ENCODE data around the gene QTRT2. TPM values are rescaled to one million over a fixed set of nuclear protein-coding genes. Genes with fewer than 3 reads are reported as not detected.

Gene QTRT2
- total and polyA plus RNA-seq, 2 of the 8 experiments (the other 6 are each of a cell fraction or from before 2014, with no cell fraction given), result 13.3 to 54.5 TPM

GRCh38 chr3:114067804-114068203 is 11.3 kb downstream of the QTRT2 start:
- Histone ChIP-seq H3K4me3 (ENCODE audit: extremely low read depth in 1 of 4, insufficient read depth in 2 of 4, low read depth in 3 of 4, low read length in 4 of 4) (no peak overlapping the region), H3K18ac (ENCODE audit: extremely low read depth, low read length) (no peak overlapping the region), H2BK20ac (ENCODE audit: low read length) (no peak overlapping the region), H2AK5ac (ENCODE audit: low read depth, low read length) (no peak overlapping the region), H2AFZ (ENCODE audit: low read length) (no peak overlapping the region), H3K4me1 (replicated peaks in 1 of 4; ENCODE audit: control insufficient read depth in 3 of 4, insufficient read depth in 4 of 4, low read length in 3 of 4) (no peaks in the 10 kb centered on the region), H2BK15ac (ENCODE audit: low read length) (no peak overlapping the region), H3K79me1 (ENCODE audit: low read depth, low read length) (no peaks in the 10 kb centered on the region; the same call in 1 of the 2 replicates), H3K36me3 (ENCODE audit: control insufficient read depth in 2 of 4, insufficient read depth in 4 of 4, low read length in 3 of 4) (peaks cover 10 to 61% (median 36%) of the 10 kb centered on the region in 4 experiments), H4K20me1 (replicated peaks in 1 of 2; ENCODE audit: control insufficient read depth in 1 of 2, insufficient read depth in 2 of 2, low read length in 2 of 2) (peaks cover 2 to 6% of the 10 kb centered on the region in 2 experiments), H3K14ac (ENCODE audit: insufficient read length) (no peak overlapping the region), H2BK12ac (ENCODE audit: low read depth, low read length) (no peak overlapping the region), H3K27ac (ENCODE audit: low read depth, low read length) (no peak overlapping the region), H3K9ac (replicated peaks in 1 of 4; ENCODE audit: extremely low read depth in 1 of 4, low read depth in 3 of 4, low read length in 3 of 4) (no peak overlapping the region), H2BK120ac (replicated peaks; ENCODE audit: low read depth, low read length) (no peak overlapping the region), H2BK5ac (ENCODE audit: low read depth, low read length) (no peak overlapping the region), H4K91ac (replicated peaks; ENCODE audit: insufficient read length, low read length) (no peak overlapping the region), H4K5ac (ENCODE audit: insufficient read length, low read depth, low read length) (no peak overlapping the region), H3K23ac (ENCODE audit: insufficient read length) (no peak overlapping the region), H3K9me3 (ENCODE audit: insufficient read depth in 2 of 2, low read depth in 1 of 2, low read length in 1 of 2) (no peaks in the 10 kb centered on the region), H3K56ac (replicated peaks; ENCODE audit: insufficient read length, low read depth, low read length) (no peak overlapping the region), H3K79me2 (ENCODE audit: control insufficient read depth in 1 of 2, insufficient read depth in 2 of 2, low read length in 2 of 2) (peaks cover 3 to 53% of the 10 kb centered on the region in 2 experiments; a peak in 3 of 4 replicates), H3K4me2 (ENCODE audit: insufficient read depth in 1 of 2, low read depth in 2 of 2, low read length in 2 of 2) (no peak overlapping the region), H4K8ac (ENCODE audit: extremely low read depth, insufficient read depth, low read length) (no peak overlapping the region), H3K23me2 (ENCODE audit: low read depth, low read length) (no peaks in the 10 kb centered on the region), H3K27me3 (replicated peaks in 1 of 4; ENCODE audit: control insufficient read depth in 3 of 4, extremely low read depth in 1 of 4, insufficient read depth in 3 of 4, low read length in 3 of 4) (no peaks in the 10 kb centered on the region), H3K4ac (replicated peaks; ENCODE audit: insufficient read length, low read depth, low read length) (no peak overlapping the region)
- POLR2A ChIA-PET (ENCODE audit: partially characterized antibody), result interaction anchor here (2.0 kb wide), 1 partner anchor 12 kb away, joined by 5 read pairs; the partner anchor contains the start of gene CCDC191
- FAIRE-seq (no peak), DNase-seq (ENCODE audit: low read depth in 1 of 2, low spot score in 2 of 2) (no peak)
- CTCF ChIA-PET (ENCODE audit: partially characterized antibody), result no interaction called here
- 96% methylated on average over 4 of the region's 4 CpGs; no CpG with 5 or more reads in 1 of the 2 experiments for WGBS, 2 experiments (ENCODE audit: extremely low coverage in 1 of 2, insufficient coverage in 1 of 2, insufficient read length in 1 of 2, insufficient replicate concordance in 2 of 2, low coverage in 1 of 2, low lambda C conversion rate in 2 of 2, missing lambda C conversion rate in 1 of 2)
- TF ChIP-seq HDAC6 (IDR thresholded peaks at IDR 0.05; ENCODE audit: low read depth, low read length) (no peak), TEAD4 (IDR thresholded peaks at IDR 0.05; ENCODE audit: low read depth, low read length) (no peak), GTF2F1 (IDR thresholded peaks at IDR 0.05; ENCODE audit: borderline replicate concordance, low read depth, low read length) (no peak), TAF1 (IDR thresholded peaks at IDR 0.05; ENCODE audit: low read depth, low read length) (no peak), HDAC2 (IDR thresholded peaks at IDR 0.05; ENCODE audit: borderline replicate concordance in 1 of 2, low read depth in 2 of 2, low read length in 2 of 2) (no peak), NRF1 (IDR thresholded peaks at IDR 0.05; ENCODE audit: low read depth, low read length) (no peak), EP300 (IDR thresholded peaks at IDR 0.05; ENCODE audit: borderline replicate concordance in 1 of 2, low read depth in 2 of 2, low read length in 2 of 2) (no peak), JUND (IDR thresholded peaks at IDR 0.05; ENCODE audit: low read length) (no peak), RNF2 (IDR thresholded peaks at IDR 0.05; ENCODE audit: borderline replicate concordance, low read depth, low read length, missing control alignments, poor library complexity, severe bottlenecking) (no peak), CTBP2 (IDR thresholded peaks at IDR 0.05; ENCODE audit: borderline replicate concordance, insufficient read depth, insufficient read length, low read length) (no peak), POLR2A (IDR thresholded peaks at IDR 0.05; ENCODE audit: control extremely low read depth in 1 of 2, low read depth in 2 of 2, low read length in 2 of 2) (no peak), SUZ12 (IDR thresholded peaks at IDR 0.05; ENCODE audit: low read length) (no peak)
- TF ChIP-seq, protein P1, sequence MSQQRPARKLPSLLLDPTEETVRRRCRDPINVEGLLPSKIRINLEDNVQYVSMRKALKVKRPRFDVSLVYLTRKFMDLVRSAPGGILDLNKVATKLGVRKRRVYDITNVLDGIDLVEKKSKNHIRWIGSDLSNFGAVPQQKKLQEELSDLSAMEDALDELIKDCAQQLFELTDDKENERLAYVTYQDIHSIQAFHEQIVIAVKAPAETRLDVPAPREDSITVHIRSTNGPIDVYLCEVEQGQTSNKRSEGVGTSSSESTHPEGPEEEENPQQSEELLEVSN (IDR thresholded peaks at IDR 0.05), result no peak

Data from H1 (cell line).